Fibroblast of mammary gland (primary cell): ENCODE results near the gene PDE9A.
A peak's percentile ranks its signal among the peaks of the same experiment; 100 is the strongest.

Experiments used
- DNase-seq: peaks from one replicate; pipeline ENCODE4 v3.0.0-alpha.2; 2010; ENCODE audit warnings: low read depth
- H3K4me3 ChIP-seq: 2 replicates; pipeline ENCODE4 v1.5.1; 2011; ENCODE audit warnings: low read depth, mild to moderate bottlenecking, low read length, moderate library complexity; ENCODE audit not compliant: control insufficient read depth
- CTCF ChIP-seq: conservative IDR thresholded peaks from 2 replicates; pipeline ENCODE4 v1.5.1; 2011; ENCODE audit warnings: low read depth, low read length, inconsistent platforms; ENCODE audit not compliant: control insufficient read depth, insufficient read depth

Gene PDE9A

DNA sequence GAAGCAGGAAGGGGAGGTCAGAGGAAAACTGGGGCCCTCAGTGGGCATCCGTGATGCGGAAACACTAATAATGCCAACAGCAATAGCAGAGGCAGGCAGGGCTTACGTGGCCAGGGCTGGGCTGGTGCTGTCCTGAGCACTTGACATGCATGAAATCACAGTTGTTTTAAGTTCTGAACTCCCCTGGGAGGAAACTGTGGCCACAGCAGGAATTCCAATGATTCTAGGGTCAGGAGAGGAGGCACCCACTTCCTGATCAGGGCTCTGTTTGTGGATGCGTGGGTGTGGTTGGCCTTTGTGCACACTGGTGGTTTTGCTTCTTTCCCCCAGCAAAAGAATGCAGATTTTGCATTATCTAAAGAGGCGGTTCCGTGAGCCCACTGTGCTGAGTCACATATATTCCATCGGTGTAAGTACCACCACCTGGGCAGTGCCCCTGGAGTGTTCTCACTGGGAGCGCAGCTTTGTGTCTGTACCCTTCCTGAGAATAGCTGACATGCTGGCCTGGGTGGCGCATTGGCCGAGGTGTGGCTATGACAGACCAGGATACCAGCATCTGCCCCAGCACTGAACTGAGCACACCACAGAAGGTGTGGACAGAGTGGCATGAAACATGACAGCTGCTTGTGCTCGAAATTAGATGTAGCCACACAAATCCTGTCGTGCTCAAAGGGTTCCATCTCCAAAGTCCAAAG, 71.0 kb downstream of the PDE9A start:
- no peak for TF ChIP-seq CTCF
- no peak overlapping the region for H3K4me3 ChIP-seq
- DNase-seq = peak; percentile 93

- no peak for TF ChIP-seq CTCF
- H3K4me3 ChIP-seq = no peak overlapping the region
- no peak for DNase-seq
These were observed 72.1 kb downstream of the PDE9A start for GRCh38 chr21:42725416-42725930.

DNA sequence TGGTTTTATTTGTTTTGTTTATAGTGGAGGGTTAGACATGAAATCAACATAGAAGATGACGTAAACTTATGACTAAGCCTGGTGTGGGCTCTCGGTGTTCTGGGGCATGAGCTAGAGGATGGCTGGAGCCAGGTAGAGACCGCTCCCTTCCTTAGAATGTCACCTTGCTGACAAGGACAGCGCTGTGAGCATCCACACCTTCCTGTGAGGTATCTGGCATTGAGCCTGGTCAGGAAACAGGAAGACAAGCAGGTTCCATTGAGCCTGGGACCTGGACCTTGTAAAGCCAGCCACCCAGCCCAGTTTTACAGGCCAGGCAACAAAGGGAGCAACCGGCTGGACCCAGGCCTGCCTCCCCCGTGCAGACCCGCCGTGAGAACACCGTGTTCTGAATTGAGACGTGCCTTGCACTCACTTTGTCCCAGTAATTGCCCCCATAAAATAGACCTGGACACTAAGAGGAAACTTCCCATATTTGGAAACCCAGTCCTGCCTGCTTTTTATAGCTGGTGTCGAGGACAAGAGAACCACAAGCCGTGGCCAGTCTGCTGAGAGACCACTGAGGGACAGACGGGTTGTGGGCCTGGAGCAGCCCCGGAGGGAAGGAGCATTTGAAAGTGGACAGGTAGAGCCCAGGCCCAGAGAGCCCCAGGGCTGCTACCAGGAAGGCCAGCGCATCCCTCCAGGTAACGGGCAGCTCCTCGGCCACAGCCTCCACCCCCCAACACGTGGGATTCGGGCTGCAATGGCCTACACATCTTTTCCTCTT, 78.0 kb downstream of the PDE9A start:
- no peak for DNase-seq
- H3K4me3 ChIP-seq = no peak overlapping the region
- TF ChIP-seq CTCF = no peak

GRCh38 chr21:42732033-42732410, 78.6 kb downstream of the PDE9A start:
- DNase-seq = no peak
- no peak for TF ChIP-seq CTCF

DNA sequence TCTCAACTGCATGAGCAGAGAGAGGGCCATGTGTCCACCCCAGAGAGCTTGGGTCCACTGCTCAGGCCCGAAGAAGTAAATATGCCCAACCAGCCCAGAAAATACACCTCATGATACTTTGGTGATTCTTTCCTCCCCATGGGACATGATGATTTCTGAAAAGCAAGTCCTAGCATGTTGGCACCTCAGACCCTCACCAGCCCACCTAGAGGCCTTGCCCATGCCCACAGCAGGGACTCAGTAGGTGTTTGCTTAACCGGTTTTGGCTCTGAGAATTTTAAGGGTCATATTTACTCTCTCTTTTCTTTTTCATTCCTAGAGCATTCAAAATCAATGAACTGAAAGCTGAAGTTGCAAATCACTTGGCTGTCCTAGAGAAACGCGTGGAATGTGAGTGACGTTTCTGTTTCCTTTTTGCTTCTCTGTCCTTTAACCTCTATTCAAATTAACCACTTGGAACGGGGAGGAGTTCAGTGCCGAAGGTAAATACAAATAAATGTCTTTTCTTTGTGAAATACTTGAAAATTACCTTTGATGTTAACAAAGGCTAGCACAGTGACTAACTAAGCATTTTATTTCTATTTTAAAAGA, 79.7 kb downstream of the PDE9A start:
- DNase-seq = no peak
- TF ChIP-seq CTCF = no peak
- no peak overlapping the region for H3K4me3 ChIP-seq

More at GRCh38 chr21:42732033-42732410, 78.6 kb downstream of the PDE9A start:
- no peak overlapping the region for H3K4me3 ChIP-seq

DNA sequence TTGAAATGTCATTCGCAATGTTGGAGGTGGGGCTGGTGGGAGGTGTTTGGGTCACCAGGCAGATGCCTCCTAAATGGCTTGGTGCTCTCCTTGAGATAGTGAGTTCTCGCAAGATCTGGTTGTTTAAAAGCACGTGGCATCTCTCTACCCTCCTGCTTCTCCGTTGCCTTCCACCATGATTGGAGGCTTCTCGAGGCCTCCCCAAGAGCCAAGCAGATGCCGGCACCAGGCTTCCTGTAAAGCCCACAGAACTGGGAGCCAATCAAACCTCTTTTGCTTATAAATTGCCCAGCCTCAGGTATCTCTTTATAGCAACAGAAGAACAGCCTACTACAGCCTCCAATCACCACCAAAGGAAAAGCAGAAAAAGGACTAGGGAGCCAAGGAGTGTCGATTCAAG, 80.5 kb downstream of the PDE9A start:
- no peak for TF ChIP-seq CTCF
- no peak for DNase-seq
- H3K4me3 ChIP-seq = no peak overlapping the region
